ENCODE measurements around the gene TDP1. TPM values are rescaled to one million over a fixed set of nuclear protein-coding genes. Genes with fewer than 3 reads are reported as not detected.
A peak's percentile ranks its signal among the peaks of the same experiment; 100 is the strongest.

Gene TDP1
- polyA plus RNA-seq, 3 donors, result 25.2 to 27.2 (median 26.8) TPM

GRCh38 chr14:89936654-89937185, 19.0 kb upstream of the TDP1 start:
- no peak for DNase-seq (ENCODE audit: low read depth in 3 of 3, low spot score in 2 of 3)

GRCh38 chr14:89941830-89942377, 13.8 kb upstream of the TDP1 start:
- no peak for DNase-seq (ENCODE audit: low read depth in 3 of 3, low spot score in 2 of 3)

- DNase-seq (ENCODE audit: low read depth in 3 of 3, low spot score in 2 of 3), result no peak
Measured at GRCh38 chr14:89947344-89947743, 8.4 kb upstream of the TDP1 start.

- no peak for DNase-seq (ENCODE audit: low read depth in 3 of 3, low spot score in 2 of 3)
Measured at GRCh38 chr14:89952576-89952975, 3.2 kb upstream of the TDP1 start.

- DNase-seq (ENCODE audit: low read depth in 3 of 3, low spot score in 2 of 3), result no peak
Measured at GRCh38 chr14:89953602-89954001, 2.1 kb upstream of the TDP1 start.

- peak; percentile 88 to 98 (median 96) for DNase-seq (ENCODE audit: low read depth in 3 of 3, low spot score in 2 of 3)
Measured at GRCh38 chr14:89954070-89955021, 1.4 kb upstream of the TDP1 start, which contains the start of gene EFCAB11. EFCAB11 (minus strand) TSS chr14:89954730; CDS start chr14:89954660, 70 bp downstream.

GRCh38 chr14:89955022-89955744, 544 bp upstream of the TDP1 start:
- peak in 1 of 3 donors; percentile 10 for DNase-seq (ENCODE audit: low read depth in 3 of 3, low spot score in 2 of 3)

- DNase-seq (ENCODE audit: low read depth in 3 of 3, low spot score in 2 of 3), result peak in 1 of 3 donors; percentile 1
Measured at GRCh38 chr14:89956661-89957009, 908 bp downstream of the TDP1 start.

GRCh38 chr14:89957376-89957775, 1.6 kb downstream of the TDP1 start:
- peak in 1 of 3 donors; percentile 1 for DNase-seq (ENCODE audit: low read depth in 3 of 3, low spot score in 2 of 3)

- no peak for DNase-seq (ENCODE audit: low read depth in 3 of 3, low spot score in 2 of 3)
Measured at GRCh38 chr14:89957791-89958190, 2.1 kb downstream of the TDP1 start.

- no peak for DNase-seq (ENCODE audit: low read depth in 3 of 3, low spot score in 2 of 3)
Measured at GRCh38 chr14:89958966-89959365, 3.2 kb downstream of the TDP1 start.

GRCh38 chr14:89959853-89960445, 4.2 kb downstream of the TDP1 start:
- no peak for DNase-seq (ENCODE audit: low read depth in 3 of 3, low spot score in 2 of 3)

GRCh38 chr14:89960914-89961313, 5.2 kb downstream of the TDP1 start:
- no peak for DNase-seq (ENCODE audit: low read depth in 3 of 3, low spot score in 2 of 3)

GRCh38 chr14:89963288-89963978, 7.7 kb downstream of the TDP1 start:
- DNase-seq (ENCODE audit: low read depth in 3 of 3, low spot score in 2 of 3), result no peak

GRCh38 chr14:89965839-89966238, 10.1 kb downstream of the TDP1 start:
- no peak for DNase-seq (ENCODE audit: low read depth in 3 of 3, low spot score in 2 of 3)

GRCh38 chr14:89973234-89973823, 17.6 kb downstream of the TDP1 start:
- peak; percentile 23 to 36 (median 29) for DNase-seq (ENCODE audit: low read depth in 3 of 3, low spot score in 2 of 3)

GRCh38 chr14:89977668-89978067, 21.9 kb downstream of the TDP1 start:
- DNase-seq (ENCODE audit: low read depth in 3 of 3, low spot score in 2 of 3), result no peak

- DNase-seq (ENCODE audit: low read depth in 3 of 3, low spot score in 2 of 3), result no peak
Measured at GRCh38 chr14:89978656-89979055, 22.9 kb downstream of the TDP1 start.

GRCh38 chr14:89983375-89983774, 27.6 kb downstream of the TDP1 start:
- no peak for DNase-seq (ENCODE audit: low read depth in 3 of 3, low spot score in 2 of 3)
